ENCODE data around the gene RNASET2. TPM values are rescaled to one million over a fixed set of nuclear protein-coding genes. Genes with fewer than 3 reads are reported as not detected.
A peak's percentile ranks its signal among the peaks of the same experiment; 100 is the strongest.

The RNASET2 gene
- total and polyA plus RNA-seq, 2 of the 13 experiments (the other 11 are each of a cell fraction or from before 2014, with no cell fraction given) = 44.6 to 597 TPM

DNA sequence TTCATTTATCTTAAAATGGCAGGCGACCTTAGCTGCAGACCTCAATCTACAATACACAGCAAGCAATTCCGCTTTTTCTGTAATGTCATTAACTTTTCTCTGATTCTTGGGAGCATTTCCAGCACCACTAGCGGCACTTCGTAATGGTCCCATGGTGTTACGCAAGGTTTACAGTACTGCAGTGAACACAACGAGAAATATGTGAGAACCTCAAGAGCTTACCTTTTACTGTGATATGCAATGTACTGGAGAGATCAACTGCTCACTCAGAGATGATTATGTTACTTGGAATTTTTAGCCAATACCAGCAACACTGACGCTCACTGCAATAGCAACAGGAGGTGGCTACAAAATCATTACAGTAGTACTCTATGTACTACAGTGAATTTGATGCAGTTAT, 40.1 kb upstream of the RNASET2 start (continued):
- TF ChIP-seq TGIF2 (CRISPR knock-in tag; IDR thresholded peaks at IDR 0.05) (no peak), ZKSCAN8 (CRISPR knock-in tag; IDR thresholded peaks at IDR 0.05; ENCODE audit: borderline replicate concordance) (no peak), MEF2D (CRISPR knock-in tag; IDR thresholded peaks at IDR 0.05) (no peak), ZNF788 (CRISPR knock-in tag; IDR thresholded peaks at IDR 0.05; ENCODE audit: borderline replicate concordance) (no peak), ZNF558 (CRISPR knock-in tag; IDR thresholded peaks at IDR 0.05; ENCODE audit: borderline replicate concordance) (no peak), ZC3H4 (CRISPR knock-in tag; IDR thresholded peaks at IDR 0.05; ENCODE audit: borderline replicate concordance) (no peak), ZNF138 (CRISPR knock-in tag; IDR thresholded peaks at IDR 0.05; ENCODE audit: low read depth) (no peak), NR2F1 (CRISPR knock-in tag; IDR thresholded peaks at IDR 0.05) (no peak), ZNF263 (CRISPR knock-in tag; IDR thresholded peaks at IDR 0.05) (no peak), SRF (IDR thresholded peaks at IDR 0.05; ENCODE audit: low read depth, low read length) (no peak), CCDC6 (CRISPR knock-in tag; IDR thresholded peaks at IDR 0.05) (no peak), NFYC (CRISPR knock-in tag; IDR thresholded peaks at IDR 0.05) (no peak), ZNF614 (CRISPR knock-in tag; IDR thresholded peaks at IDR 0.05; ENCODE audit: borderline replicate concordance) (peak; percentile 12; the same call in 1 of the 2 replicates), FOXP1 (IDR thresholded peaks at IDR 0.05) (no peak), FOXP1 (CRISPR knock-in tag; IDR thresholded peaks at IDR 0.05) (no peak), ZNF331 (CRISPR knock-in tag; IDR thresholded peaks at IDR 0.05) (no peak), ZNF180 (CRISPR knock-in tag; IDR thresholded peaks at IDR 0.05; ENCODE audit: borderline replicate concordance, low read depth) (no peak), ZNF644 (CRISPR knock-in tag; IDR thresholded peaks at IDR 0.05; ENCODE audit: low read depth) (peak; percentile 63; the same call in 1 of the 2 replicates), ZNF75D (CRISPR knock-in tag; IDR thresholded peaks at IDR 0.05; ENCODE audit: borderline replicate concordance) (no peak), BRD4 (CRISPR knock-in tag; IDR thresholded peaks at IDR 0.05) (no peak), JUNB (CRISPR knock-in tag; IDR thresholded peaks at IDR 0.05; ENCODE audit: borderline replicate concordance) (no peak)
- TF ChIP-seq, protein P1, sequence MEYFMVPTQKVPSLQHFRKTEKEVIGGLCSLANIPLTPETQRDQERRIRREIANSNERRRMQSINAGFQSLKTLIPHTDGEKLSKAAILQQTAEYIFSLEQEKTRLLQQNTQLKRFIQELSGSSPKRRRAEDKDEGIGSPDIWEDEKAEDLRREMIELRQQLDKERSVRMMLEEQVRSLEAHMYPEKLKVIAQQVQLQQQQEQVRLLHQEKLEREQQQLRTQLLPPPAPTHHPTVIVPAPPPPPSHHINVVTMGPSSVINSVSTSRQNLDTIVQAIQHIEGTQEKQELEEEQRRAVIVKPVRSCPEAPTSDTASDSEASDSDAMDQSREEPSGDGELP (IDR thresholded peaks at IDR 0.05; ENCODE audit: borderline replicate concordance, low read depth) = no peak
- TF ChIP-seq, protein P2, sequence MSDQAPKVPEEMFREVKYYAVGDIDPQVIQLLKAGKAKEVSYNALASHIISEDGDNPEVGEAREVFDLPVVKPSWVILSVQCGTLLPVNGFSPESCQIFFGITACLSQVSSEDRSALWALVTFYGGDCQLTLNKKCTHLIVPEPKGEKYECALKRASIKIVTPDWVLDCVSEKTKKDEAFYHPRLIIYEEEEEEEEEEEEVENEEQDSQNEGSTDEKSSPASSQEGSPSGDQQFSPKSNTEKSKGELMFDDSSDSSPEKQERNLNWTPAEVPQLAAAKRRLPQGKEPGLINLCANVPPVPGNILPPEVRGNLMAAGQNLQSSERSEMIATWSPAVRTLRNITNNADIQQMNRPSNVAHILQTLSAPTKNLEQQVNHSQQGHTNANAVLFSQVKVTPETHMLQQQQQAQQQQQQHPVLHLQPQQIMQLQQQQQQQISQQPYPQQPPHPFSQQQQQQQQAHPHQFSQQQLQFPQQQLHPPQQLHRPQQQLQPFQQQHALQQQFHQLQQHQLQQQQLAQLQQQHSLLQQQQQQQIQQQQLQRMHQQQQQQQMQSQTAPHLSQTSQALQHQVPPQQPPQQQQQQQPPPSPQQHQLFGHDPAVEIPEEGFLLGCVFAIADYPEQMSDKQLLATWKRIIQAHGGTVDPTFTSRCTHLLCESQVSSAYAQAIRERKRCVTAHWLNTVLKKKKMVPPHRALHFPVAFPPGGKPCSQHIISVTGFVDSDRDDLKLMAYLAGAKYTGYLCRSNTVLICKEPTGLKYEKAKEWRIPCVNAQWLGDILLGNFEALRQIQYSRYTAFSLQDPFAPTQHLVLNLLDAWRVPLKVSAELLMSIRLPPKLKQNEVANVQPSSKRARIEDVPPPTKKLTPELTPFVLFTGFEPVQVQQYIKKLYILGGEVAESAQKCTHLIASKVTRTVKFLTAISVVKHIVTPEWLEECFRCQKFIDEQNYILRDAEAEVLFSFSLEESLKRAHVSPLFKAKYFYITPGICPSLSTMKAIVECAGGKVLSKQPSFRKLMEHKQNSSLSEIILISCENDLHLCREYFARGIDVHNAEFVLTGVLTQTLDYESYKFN (CRISPR knock-in tag; conservative IDR thresholded peaks at IDR 0.05) = 0 out of 2 replicates have a peak, but pooled peaks have one; percentile 9
- TF ChIP-seq, protein P3, sequence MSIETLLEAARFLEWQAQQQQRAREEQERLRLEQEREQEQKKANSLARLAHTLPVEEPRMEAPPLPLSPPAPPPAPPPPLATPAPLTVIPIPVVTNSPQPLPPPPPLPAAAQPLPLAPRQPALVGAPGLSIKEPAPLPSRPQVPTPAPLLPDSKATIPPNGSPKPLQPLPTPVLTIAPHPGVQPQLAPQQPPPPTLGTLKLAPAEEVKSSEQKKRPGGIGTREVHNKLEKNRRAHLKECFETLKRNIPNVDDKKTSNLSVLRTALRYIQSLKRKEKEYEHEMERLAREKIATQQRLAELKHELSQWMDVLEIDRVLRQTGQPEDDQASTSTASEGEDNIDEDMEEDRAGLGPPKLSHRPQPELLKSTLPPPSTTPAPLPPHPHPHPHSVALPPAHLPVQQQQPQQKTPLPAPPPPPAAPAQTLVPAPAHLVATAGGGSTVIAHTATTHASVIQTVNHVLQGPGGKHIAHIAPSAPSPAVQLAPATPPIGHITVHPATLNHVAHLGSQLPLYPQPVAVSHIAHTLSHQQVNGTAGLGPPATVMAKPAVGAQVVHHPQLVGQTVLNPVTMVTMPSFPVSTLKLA (IDR thresholded peaks at IDR 0.05) = no peak
- TF ChIP-seq, protein P4, sequence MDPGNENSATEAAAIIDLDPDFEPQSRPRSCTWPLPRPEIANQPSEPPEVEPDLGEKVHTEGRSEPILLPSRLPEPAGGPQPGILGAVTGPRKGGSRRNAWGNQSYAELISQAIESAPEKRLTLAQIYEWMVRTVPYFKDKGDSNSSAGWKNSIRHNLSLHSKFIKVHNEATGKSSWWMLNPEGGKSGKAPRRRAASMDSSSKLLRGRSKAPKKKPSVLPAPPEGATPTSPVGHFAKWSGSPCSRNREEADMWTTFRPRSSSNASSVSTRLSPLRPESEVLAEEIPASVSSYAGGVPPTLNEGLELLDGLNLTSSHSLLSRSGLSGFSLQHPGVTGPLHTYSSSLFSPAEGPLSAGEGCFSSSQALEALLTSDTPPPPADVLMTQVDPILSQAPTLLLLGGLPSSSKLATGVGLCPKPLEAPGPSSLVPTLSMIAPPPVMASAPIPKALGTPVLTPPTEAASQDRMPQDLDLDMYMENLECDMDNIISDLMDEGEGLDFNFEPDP (CRISPR knock-in tag; conservative IDR thresholded peaks at IDR 0.05) = no peak

All from HepG2 (cell line).